Panc1 (cell line): ENCODE data around the gene DNAH6.

ENCODE experiments used
- POLR2AphosphoS5 ChIP-seq: IDR thresholded peaks from 2 replicates; pipeline ENCODE4 v1.6.1; 2012; ENCODE audit warnings: mild to moderate bottlenecking, low read depth, low read length, moderate library complexity
- SIN3A ChIP-seq: IDR thresholded peaks from 2 replicates; pipeline ENCODE4 v1.6.1; 2012; ENCODE audit warnings: low read depth, mild to moderate bottlenecking, low read length, moderate library complexity, borderline replicate concordance; ENCODE audit not compliant: insufficient read depth
- TF ChIP-seq, protein P1 (sequence below): fragments of 450-650 bp; IDR thresholded peaks from 2 replicates; pipeline ENCODE4 v1.5.1; 2017; ENCODE audit warnings: mild to moderate bottlenecking

GRCh38 chr2:84686783-84687476 lies 170.6 kb downstream of the DNAH6 start:
- TF ChIP-seq, protein P1, sequence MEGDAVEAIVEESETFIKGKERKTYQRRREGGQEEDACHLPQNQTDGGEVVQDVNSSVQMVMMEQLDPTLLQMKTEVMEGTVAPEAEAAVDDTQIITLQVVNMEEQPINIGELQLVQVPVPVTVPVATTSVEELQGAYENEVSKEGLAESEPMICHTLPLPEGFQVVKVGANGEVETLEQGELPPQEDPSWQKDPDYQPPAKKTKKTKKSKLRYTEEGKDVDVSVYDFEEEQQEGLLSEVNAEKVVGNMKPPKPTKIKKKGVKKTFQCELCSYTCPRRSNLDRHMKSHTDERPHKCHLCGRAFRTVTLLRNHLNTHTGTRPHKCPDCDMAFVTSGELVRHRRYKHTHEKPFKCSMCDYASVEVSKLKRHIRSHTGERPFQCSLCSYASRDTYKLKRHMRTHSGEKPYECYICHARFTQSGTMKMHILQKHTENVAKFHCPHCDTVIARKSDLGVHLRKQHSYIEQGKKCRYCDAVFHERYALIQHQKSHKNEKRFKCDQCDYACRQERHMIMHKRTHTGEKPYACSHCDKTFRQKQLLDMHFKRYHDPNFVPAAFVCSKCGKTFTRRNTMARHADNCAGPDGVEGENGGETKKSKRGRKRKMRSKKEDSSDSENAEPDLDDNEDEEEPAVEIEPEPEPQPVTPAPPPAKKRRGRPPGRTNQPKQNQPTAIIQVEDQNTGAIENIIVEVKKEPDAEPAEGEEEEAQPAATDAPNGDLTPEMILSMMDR: no peak
- TF ChIP-seq POLR2AphosphoS5 (no peak), SIN3A (no peak)
